Tibial nerve (tissue), 4 donors: Measurements from ENCODE around the gene AGK. TPM values are rescaled to one million over a fixed set of nuclear protein-coding genes. Genes with fewer than 3 reads are reported as not detected.

Experiments
- DNase-seq, 2 donors: peaks; one replicate each; pipeline ENCODE4 v3.0.0-alpha.2; 2019; ENCODE audit warnings: low spot score in 2 of 2
- H3K27ac ChIP-seq, 4 donors: fragments of 200-600 bp; sonication (generic) in 3 of 4; one replicate each; pipeline ENCODE4 v1.5.1; 2017 to 2019; ENCODE audit warnings: mild to moderate bottlenecking in 1 of 4
- H3K27me3 ChIP-seq, 2 donors: fragments of 200-600 bp; sonication (generic) in 1 of 2; one replicate each; pipeline versions ENCODE4 v1.5.1 to v1.6.0; 2017 to 2019
- H3K36me3 ChIP-seq, 3 donors: fragments of 200-600 bp; sonication (generic); one replicate each; pipeline ENCODE4 v1.5.1; 2018 to 2019
- H3K4me1 ChIP-seq, 4 donors: fragments of 200-600 bp; sonication (generic) in 3 of 4; one replicate each; pipeline ENCODE4 v1.5.1; 2017 to 2019
- H3K4me3 ChIP-seq, 4 donors: fragments of 200-600 bp; sonication (generic) in 3 of 4; one replicate each; pipeline ENCODE4 v1.5.1; 2017 to 2019; ENCODE audit warnings: mild to moderate bottlenecking in 1 of 4, moderate library complexity in 1 of 4
- H3K9me3 ChIP-seq, 4 donors: fragments of 200-600 bp; sonication (generic) in 3 of 4; one replicate each; pipeline ENCODE4 v1.5.1; 2017 to 2019
- CTCF ChIP-seq, 5 experiments: fragments of 200-600 bp in 3 of 5; fragments of 450-650 bp in 2 of 5; sonication (generic) in 3 of 5; IDR thresholded peaks; one replicate each; pipeline ENCODE4 v1.5.1; 2016 to 2019; ENCODE audit warnings: antibody characterized with exemption in 5 of 5, mild to moderate bottlenecking in 3 of 5, moderate library complexity in 2 of 5
- EP300 ChIP-seq, 2 donors: sonication (generic); formaldehyde crosslinking; IDR thresholded peaks; one replicate each; pipeline ENCODE4 v1.6.1; 2017; ENCODE audit warnings: antibody characterized with exemption in 2 of 2, mild to moderate bottlenecking in 1 of 2
- POLR2A ChIP-seq, 2 donors: fragments of 450-650 bp; IDR thresholded peaks; one replicate each; pipeline ENCODE4 v1.6.1; 2017; ENCODE audit warnings: antibody characterized with exemption in 2 of 2, mild to moderate bottlenecking in 2 of 2, moderate library complexity in 2 of 2
- WGBS, 2 donors: methylation state at CpG; one replicate each; pipeline ENCODE4 v1.1.5; 2018; 5-methylcytosine and 5-hydroxymethylcytosine counted together
- total RNA-seq, 4 donors: library from RNA; depleted of rRNA; stranded (reverse); fragments of >200 nt; gene quantifications; one replicate each; pipeline ENCODE4 v1.1.0, GENCODE V29; 2016

AGK gene
- total RNA-seq, 4 donors from 2014 or later: 16.4 to 45.9 (median 26.3) TPM

- Histone ChIP-seq H3K27me3 (no peaks in the 10 kb centered on the region), H3K4me3 (no peak overlapping the region), H3K4me1 (no peaks in the 10 kb centered on the region), H3K27ac (no peak overlapping the region), H3K9me3 (no peaks in the 10 kb centered on the region), H3K36me3 (peaks cover 0 to 50% (median 0%) of the 10 kb centered on the region in 3 donors)
- DNase-seq: no peak
- TF ChIP-seq EP300 (IDR thresholded peaks at IDR 0.05) (no peak), POLR2A (IDR thresholded peaks at IDR 0.05) (no peak), CTCF (IDR thresholded peaks at IDR 0.05) (no peak)
- WGBS, 2 donors: 92 to 100% methylated on average over 1 of the region's 1 CpG
These were observed 73.6 kb downstream of the AGK start for GRCh38 chr7:141624763-141625162.

- H3K4me1 ChIP-seq: no peaks in the 10 kb centered on the region
- no peak overlapping the region for H3K27ac ChIP-seq
- H3K36me3 ChIP-seq: peaks cover 0 to 42% (median 0%) of the 10 kb centered on the region in 3 donors
- WGBS, 2 donors: 76 to 83% methylated on average over 4 of the region's 4 CpGs
- TF ChIP-seq POLR2A (IDR thresholded peaks at IDR 0.05) (no peak), CTCF (IDR thresholded peaks at IDR 0.05) (no peak), EP300 (IDR thresholded peaks at IDR 0.05) (no peak)
- H3K9me3 ChIP-seq: no peaks in the 10 kb centered on the region
- no peak overlapping the region for H3K4me3 ChIP-seq
- DNase-seq: no peak
- no peaks in the 10 kb centered on the region for H3K27me3 ChIP-seq
These were observed 79.4 kb downstream of the AGK start for GRCh38 chr7:141630621-141631020.

GRCh38 chr7:141631525-141631924 is 80.3 kb downstream of the AGK start:
- Histone ChIP-seq H3K36me3 (peaks cover 0 to 42% (median 0%) of the 10 kb centered on the region in 3 donors), H3K4me3 (no peak overlapping the region), H3K27ac (no peak overlapping the region), H3K9me3 (no peaks in the 10 kb centered on the region), H3K4me1 (no peaks in the 10 kb centered on the region), H3K27me3 (no peaks in the 10 kb centered on the region)
- WGBS, 2 donors: 96 to 100% methylated on average over 2 of the region's 2 CpGs
- DNase-seq: no peak
- no peak for TF ChIP-seq CTCF (IDR thresholded peaks at IDR 0.05)
- no peak for TF ChIP-seq POLR2A (IDR thresholded peaks at IDR 0.05)
- no peak for TF ChIP-seq EP300 (IDR thresholded peaks at IDR 0.05)

GRCh38 chr7:141634065-141634464 is 82.9 kb downstream of the AGK start:
- no peak for DNase-seq
- WGBS, 2 donors: 98% methylated on average over 5 of the region's 5 CpGs
- peaks cover 0 to 46% (median 0%) of the 10 kb centered on the region in 3 donors for H3K36me3 ChIP-seq
- no peaks in the 10 kb centered on the region for H3K4me1 ChIP-seq
- no peaks in the 10 kb centered on the region for H3K9me3 ChIP-seq
- H3K27ac ChIP-seq: no peak overlapping the region
- H3K27me3 ChIP-seq: no peaks in the 10 kb centered on the region
- no peak overlapping the region for H3K4me3 ChIP-seq
- no peak for TF ChIP-seq EP300 (IDR thresholded peaks at IDR 0.05)
- no peak for TF ChIP-seq CTCF (IDR thresholded peaks at IDR 0.05)
- no peak for TF ChIP-seq POLR2A (IDR thresholded peaks at IDR 0.05)

- Histone ChIP-seq H3K4me1 (no peaks in the 10 kb centered on the region), H3K9me3 (no peaks in the 10 kb centered on the region), H3K36me3 (peaks cover 0 to 56% (median 0%) of the 10 kb centered on the region in 3 donors), H3K4me3 (no peak overlapping the region), H3K27me3 (no peaks in the 10 kb centered on the region), H3K27ac (no peak overlapping the region)
- TF ChIP-seq CTCF (IDR thresholded peaks at IDR 0.05): no peak
- TF ChIP-seq POLR2A (IDR thresholded peaks at IDR 0.05): no peak
- no peak for TF ChIP-seq EP300 (IDR thresholded peaks at IDR 0.05)
- 85 to 91% methylated on average over 3 of the region's 3 CpGs for whole genome bisulfite sequencing, 2 donors
- DNase-seq: no peak
These were observed 84.8 kb downstream of the AGK start for GRCh38 chr7:141636053-141636452.
